Measurements from ENCODE around the gene CTNNA3. TPM values are rescaled to one million over a fixed set of nuclear protein-coding genes. Genes with fewer than 3 reads are reported as not detected.
"Not testable (repeated sequence)": the region's sequence is repeated elsewhere in the genome, so short reads cannot be mapped to it uniquely, and the experiment has no call there.

CTNNA3 gene
- 1 to 10 TPM in 1 of 2 donors, not detected in 1; 1.6 TPM for total RNA-seq
- total RNA-seq = 0.12 to 0.38 reads per million in 2 donors

DNA sequence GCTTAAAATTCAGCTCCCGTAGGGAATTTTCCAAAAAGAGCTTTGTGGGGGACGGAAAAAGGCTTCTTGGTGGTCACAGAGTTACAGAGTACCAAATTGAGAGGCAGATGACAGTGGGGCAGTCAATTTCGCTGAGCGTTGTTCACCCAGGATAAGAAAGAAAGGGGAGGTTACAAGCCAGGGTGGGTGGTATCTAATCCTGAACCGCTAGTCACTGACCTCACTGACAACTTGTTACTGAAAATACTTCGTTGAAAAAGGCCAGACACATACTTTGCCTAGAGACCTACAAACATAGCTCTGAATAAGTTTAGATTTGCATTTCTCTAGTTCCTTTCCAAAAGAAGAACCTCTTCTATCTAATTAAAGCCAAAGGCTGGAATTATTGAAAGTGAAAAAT, at the start of gene CTNNA3:
TSS of gene CTNNA3 (minus strand) at position 167 of the 400 bp plus-strand sequence.
- Mint-ChIP-seq H3K4me3 (no peak within 1 kb of the TSS), H3K27me3 (peaks cover 36% of the 10 kb centered on the region), H3K27ac (no peak within 1 kb of the TSS), H3K36me3 (ENCODE audit: low read depth) (peaks cover 9% of the 10 kb centered on the region), H3K4me1 (peaks cover 17% of the 10 kb centered on the region)
- DNase-seq (no peak), ATAC-seq (no peak)
- H3K9me3 ChIP-seq (ENCODE audit: control insufficient read depth, low read length, poor library complexity, severe bottlenecking) = no peaks in the 10 kb centered on the region

DNA sequence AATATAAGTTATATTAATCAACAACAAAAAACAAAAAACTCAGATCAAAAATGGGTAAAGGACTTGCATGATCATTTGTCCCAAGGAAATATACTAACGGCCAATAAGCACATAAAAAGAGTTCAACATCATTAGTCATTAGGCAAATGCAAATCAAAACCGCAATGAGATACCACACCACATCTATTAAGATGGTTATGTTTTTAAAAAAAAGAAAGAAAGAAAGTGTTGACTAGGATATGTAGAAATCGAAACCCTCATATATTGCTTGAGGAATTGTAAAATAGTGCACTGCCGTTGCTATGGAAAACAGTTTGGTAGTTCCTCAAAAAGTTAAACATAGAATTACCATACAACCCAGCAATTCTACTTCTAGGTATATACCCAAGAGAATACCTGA, 39.4 kb upstream of the CTNNA3 start:
- DNase-seq = no peak
- Mint-ChIP-seq H3K27ac (no peak overlapping the region), H3K4me1 (peaks cover 4% of the 10 kb centered on the region), H3K4me3 (no peak overlapping the region), H3K27me3 (peaks cover 8% of the 10 kb centered on the region), H3K36me3 (ENCODE audit: low read depth) (peaks cover under 1% of the 10 kb centered on the region)
- no peaks in the 10 kb centered on the region for H3K9me3 ChIP-seq (ENCODE audit: control insufficient read depth, low read length, poor library complexity, severe bottlenecking)
- ATAC-seq = peak; percentile 35

DNA sequence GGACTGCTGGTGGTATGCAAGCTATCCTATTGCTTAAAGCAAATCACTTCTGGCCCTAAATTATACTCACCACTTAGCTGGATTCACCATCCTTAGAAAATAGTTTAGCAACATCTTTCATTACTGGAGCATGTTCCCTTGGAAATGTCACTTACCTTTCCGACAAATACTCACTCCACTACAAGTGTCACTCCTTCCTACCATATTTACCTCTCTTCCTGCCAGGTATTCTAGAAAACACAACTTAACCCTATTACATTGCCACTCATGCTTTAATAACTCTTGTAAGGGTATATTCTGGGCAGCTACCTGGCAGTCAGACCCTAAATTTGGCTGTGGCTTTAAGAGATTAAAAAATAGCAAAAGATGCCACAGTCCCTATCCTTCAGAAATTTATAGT, 37.5 kb upstream of the CTNNA3 start:
- H3K4me3 Mint-ChIP-seq = no peak overlapping the region
- peaks cover 12% of the 10 kb centered on the region for H3K27me3 Mint-ChIP-seq
- H3K36me3 Mint-ChIP-seq (ENCODE audit: low read depth) = peaks cover 3% of the 10 kb centered on the region
- ATAC-seq = no peak
- peaks cover 4% of the 10 kb centered on the region for H3K4me1 Mint-ChIP-seq
- DNase-seq = no peak
- no peaks in the 10 kb centered on the region for H3K9me3 ChIP-seq (ENCODE audit: control insufficient read depth, low read length, poor library complexity, severe bottlenecking)
- H3K27ac Mint-ChIP-seq = no peak overlapping the region

DNA sequence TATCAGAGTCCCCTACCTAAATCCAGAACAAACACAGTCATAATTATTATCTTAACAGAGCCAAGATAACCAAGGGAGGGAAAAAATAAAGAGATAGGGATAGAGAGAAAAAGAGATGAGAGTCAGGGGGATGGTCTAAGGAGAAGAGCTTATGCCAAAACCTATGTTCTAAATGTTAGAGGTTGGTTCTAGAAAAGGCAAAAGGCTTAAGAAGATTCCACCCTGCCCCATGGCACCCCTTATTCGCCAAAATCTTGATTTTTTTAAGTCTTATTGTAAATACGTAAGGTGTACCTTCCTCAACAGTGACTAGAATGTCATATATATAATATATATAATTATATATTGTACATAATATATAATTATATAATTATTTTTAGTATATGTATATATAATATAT, 29.6 kb upstream of the CTNNA3 start:
- DNase-seq (no peak), ATAC-seq (no peak)
- Mint-ChIP-seq H3K27me3 (peaks cover 6% of the 10 kb centered on the region), H3K4me3 (no peak overlapping the region), H3K27ac (no peak overlapping the region), H3K36me3 (ENCODE audit: low read depth) (peaks cover 3% of the 10 kb centered on the region), H3K4me1 (no peaks in the 10 kb centered on the region)
- H3K9me3 ChIP-seq (ENCODE audit: control insufficient read depth, low read length, poor library complexity, severe bottlenecking) = no peaks in the 10 kb centered on the region

DNA sequence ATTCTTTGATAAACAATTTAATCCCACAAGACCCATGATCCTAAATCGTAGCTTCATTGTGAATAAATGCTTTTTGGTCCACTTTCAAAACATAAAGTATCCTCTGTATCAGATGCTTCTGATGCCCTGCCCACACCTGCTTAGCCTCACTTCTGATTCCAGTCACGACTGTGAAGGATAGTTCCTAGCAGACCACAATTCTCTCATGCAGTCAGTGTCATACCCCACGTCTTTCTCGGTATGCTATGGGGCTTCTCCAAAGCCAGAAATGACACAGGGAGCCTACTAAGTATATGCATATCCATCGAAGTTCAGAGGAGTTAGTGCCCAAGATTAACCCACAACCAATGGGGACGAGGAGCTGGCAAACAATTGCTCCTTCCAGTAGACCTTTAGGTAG, 27.6 kb upstream of the CTNNA3 start:
- no peaks in the 10 kb centered on the region for H3K36me3 Mint-ChIP-seq (ENCODE audit: low read depth)
- H3K9me3 ChIP-seq (ENCODE audit: control insufficient read depth, low read length, poor library complexity, severe bottlenecking) = no peaks in the 10 kb centered on the region
- no peaks in the 10 kb centered on the region for H3K27me3 Mint-ChIP-seq
- ATAC-seq = no peak
- no peaks in the 10 kb centered on the region for H3K4me1 Mint-ChIP-seq
- no peak overlapping the region for H3K27ac Mint-ChIP-seq
- no peak overlapping the region for H3K4me3 Mint-ChIP-seq
- DNase-seq = no peak

DNA sequence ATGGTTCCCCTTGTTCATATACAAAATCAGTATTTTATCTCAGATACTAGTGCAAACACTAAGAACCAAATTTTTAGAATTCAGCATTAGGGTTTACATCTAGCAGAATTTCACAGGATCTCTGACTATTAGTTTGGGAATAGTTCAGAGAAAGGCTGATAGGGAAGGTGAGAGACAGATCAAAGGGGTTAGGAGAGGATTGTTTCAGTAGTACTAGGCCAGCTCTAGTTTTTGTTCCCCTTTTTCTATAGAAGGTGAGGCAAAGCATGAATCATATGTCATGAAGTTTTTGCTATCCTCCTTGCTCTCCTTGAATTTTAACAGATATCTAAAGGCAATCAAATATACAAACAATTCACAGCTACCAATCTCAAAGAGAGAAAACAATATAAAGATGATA, 26.1 kb upstream of the CTNNA3 start:
- Mint-ChIP-seq H3K27me3 (no peaks in the 10 kb centered on the region), H3K36me3 (ENCODE audit: low read depth) (no peaks in the 10 kb centered on the region), H3K4me1 (no peaks in the 10 kb centered on the region), H3K27ac (no peak overlapping the region), H3K4me3 (no peak overlapping the region)
- ATAC-seq (no peak), DNase-seq (no peak)
- H3K9me3 ChIP-seq (ENCODE audit: control insufficient read depth, low read length, poor library complexity, severe bottlenecking) = no peaks in the 10 kb centered on the region

DNA sequence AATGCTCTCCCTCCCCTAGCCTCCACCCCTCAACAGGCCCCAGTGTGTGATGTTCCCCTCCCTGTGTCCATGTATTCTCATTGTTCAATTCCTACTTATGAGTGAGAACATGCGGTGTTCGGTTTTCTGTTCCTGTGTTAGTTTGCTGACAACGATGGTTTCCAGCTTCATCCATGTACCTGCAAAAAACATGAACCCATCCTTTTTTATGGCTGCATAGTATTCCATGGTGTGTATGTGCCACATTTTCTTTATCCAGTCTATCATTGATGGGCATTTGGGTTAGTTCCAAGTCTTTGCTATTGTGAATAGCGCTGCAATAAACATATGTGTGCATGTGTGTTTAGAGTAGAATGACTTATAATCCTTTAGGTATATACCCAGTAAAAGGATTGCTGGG, 20.5 kb upstream of the CTNNA3 start:
- H3K36me3 Mint-ChIP-seq (ENCODE audit: low read depth); H3K4me3 Mint-ChIP-seq; H3K9me3 ChIP-seq (ENCODE audit: control insufficient read depth, low read length, poor library complexity, severe bottlenecking); H3K27me3 Mint-ChIP-seq; H3K27ac Mint-ChIP-seq; DNase-seq; H3K4me1 Mint-ChIP-seq; ATAC-seq: not testable (repeated sequence)

DNA sequence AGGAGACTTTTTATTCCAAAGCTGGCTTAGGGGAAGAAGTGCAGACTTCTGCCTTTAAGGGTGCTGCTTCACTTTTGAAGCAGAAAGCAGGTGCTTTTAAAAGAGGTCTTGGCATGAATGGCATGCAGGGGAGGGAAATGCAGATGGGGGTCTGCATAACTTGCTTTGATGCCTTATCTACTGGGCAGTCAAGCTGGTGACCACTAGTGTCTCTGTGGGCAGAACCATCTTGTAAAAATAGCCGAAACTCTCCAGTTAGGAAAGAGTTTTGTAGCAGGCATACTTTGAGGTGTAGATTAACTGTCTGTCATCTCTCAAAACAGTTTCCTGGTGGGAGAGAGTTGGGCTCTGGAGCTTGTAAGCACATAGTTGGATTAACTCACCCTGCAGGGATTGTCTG, 9.9 kb upstream of the CTNNA3 start:
- no peaks in the 10 kb centered on the region for H3K27me3 Mint-ChIP-seq
- no peak overlapping the region for H3K4me3 Mint-ChIP-seq
- no peaks in the 10 kb centered on the region for H3K4me1 Mint-ChIP-seq
- no peak for ATAC-seq
- no peaks in the 10 kb centered on the region for H3K9me3 ChIP-seq (ENCODE audit: control insufficient read depth, low read length, poor library complexity, severe bottlenecking)
- no peak for DNase-seq
- no peak overlapping the region for H3K27ac Mint-ChIP-seq
- H3K36me3 Mint-ChIP-seq (ENCODE audit: low read depth) = no peaks in the 10 kb centered on the region

DNA sequence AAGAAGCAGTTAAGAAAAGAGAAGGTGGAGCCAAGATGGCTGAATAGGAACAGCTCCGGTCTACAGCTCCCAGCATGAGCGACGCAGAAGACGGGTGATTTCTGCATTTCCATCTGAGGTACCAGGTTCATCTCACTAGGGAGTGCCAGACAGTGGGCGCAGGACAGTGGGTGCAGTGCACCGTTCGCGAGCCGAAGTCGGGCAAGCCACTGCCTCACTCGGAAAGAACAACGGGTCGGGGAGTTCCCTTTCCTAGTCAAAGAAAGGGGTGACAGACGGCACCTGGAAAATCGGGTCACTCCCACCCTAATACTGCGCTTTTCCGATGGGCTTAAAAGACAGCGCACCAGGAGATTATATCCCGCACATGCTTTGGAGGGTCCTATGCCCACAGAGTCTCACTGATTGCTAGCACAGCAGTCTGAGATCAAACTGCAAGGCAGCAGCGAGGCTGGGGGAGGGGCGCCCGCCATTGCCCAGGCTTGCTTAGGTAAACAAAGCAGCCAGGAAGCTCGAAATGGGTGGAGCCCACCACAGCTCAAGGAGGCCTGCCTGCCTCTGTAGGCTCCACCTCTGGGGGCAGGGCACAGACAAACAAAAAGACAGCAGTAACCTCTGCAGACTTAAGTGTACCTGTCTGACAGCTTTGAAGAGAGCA, 3.7 kb upstream of the CTNNA3 start:
- Mint-ChIP-seq H3K27me3 (peaks cover 22% of the 10 kb centered on the region), H3K4me3 (peak overlapping the region; percentile 5), H3K4me1 (peaks cover 17% of the 10 kb centered on the region)
- not testable (repeated sequence) for H3K9me3 ChIP-seq (ENCODE audit: control insufficient read depth, low read length, poor library complexity, severe bottlenecking); ATAC-seq; DNase-seq; H3K27ac Mint-ChIP-seq; H3K36me3 Mint-ChIP-seq (ENCODE audit: low read depth)

DNA sequence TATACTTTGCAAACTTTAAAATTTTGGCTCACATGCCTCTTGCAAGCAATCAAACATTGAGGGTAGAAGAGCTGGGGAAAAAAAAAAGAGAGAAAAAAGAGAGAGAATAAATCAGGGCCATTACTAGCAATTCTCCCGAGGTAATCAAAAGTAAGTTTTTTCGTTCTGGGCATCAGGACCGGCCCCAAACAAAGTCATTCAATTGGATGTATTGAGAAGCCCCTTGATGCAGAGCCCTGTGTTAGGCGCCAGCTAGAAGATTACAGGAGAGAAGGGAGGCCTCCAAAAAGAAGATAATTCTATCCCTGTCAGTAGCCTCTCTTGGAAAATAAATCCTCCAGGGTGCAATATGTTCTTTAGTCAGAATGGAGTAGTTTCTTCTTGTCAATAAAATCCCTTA, 2.2 kb upstream of the CTNNA3 start:
- Mint-ChIP-seq H3K27me3 (peaks cover 32% of the 10 kb centered on the region), H3K4me3 (no peak overlapping the region), H3K27ac (peak overlapping the region; percentile 0), H3K4me1 (peaks cover 17% of the 10 kb centered on the region), H3K36me3 (ENCODE audit: low read depth) (peaks cover 9% of the 10 kb centered on the region)
- DNase-seq (no peak), ATAC-seq (no peak)
- no peaks in the 10 kb centered on the region for H3K9me3 ChIP-seq (ENCODE audit: control insufficient read depth, low read length, poor library complexity, severe bottlenecking)

DNA sequence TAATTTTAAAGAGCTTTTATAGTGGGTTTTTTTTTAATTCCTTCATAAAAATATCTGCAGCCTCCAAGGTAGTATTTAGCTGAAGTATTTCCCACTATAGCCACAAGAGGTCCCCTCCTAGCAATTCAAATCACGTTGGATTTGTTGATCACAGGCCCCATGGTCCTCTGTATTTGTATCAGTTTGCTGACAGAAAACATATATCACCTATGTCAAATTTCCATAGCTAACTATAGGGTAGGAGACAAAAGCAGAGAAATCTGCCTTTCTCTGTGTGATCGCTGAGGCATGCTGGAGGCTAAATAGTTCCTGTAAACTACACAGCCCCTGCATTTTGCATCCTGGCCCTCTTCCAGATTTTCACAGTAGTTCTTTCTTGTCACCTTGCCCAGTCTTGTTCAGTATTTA, 1.7 kb upstream of the CTNNA3 start:
- H3K4me1 Mint-ChIP-seq = peaks cover 17% of the 10 kb centered on the region
- no peak for DNase-seq
- peaks cover 36% of the 10 kb centered on the region for H3K27me3 Mint-ChIP-seq
- no peak overlapping the region for H3K4me3 Mint-ChIP-seq
- H3K9me3 ChIP-seq (ENCODE audit: control insufficient read depth, low read length, poor library complexity, severe bottlenecking) = no peaks in the 10 kb centered on the region
- peak overlapping the region; percentile 0 for H3K27ac Mint-ChIP-seq
- peaks cover 9% of the 10 kb centered on the region for H3K36me3 Mint-ChIP-seq (ENCODE audit: low read depth)
- ATAC-seq = peak; percentile 89

DNA sequence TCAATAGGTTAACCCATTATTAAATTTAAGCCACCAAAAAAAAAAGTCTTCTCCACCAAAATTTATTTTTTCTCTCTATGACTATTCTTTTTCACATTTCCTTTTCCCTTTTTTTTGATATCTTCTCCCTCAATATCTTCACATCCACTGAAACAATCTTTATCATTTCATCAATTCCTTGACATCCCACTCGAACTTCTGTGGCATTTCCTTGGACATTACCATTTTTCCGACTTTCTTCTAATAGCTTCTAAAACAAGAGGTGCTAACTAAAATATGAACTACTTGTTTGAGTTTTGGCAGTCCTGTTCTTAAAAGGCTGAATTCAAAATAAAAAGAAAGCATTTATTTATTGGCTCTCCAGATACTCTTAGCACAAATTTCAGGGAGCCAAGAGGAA, 684 bp upstream of the CTNNA3 start:
- H3K4me1 Mint-ChIP-seq = peaks cover 17% of the 10 kb centered on the region
- H3K9me3 ChIP-seq (ENCODE audit: control insufficient read depth, low read length, poor library complexity, severe bottlenecking) = no peaks in the 10 kb centered on the region
- H3K27ac Mint-ChIP-seq = no peak overlapping the region
- ATAC-seq (no peak), DNase-seq (no peak)
- H3K27me3 Mint-ChIP-seq = peaks cover 36% of the 10 kb centered on the region
- no peak overlapping the region for H3K4me3 Mint-ChIP-seq
- peaks cover 9% of the 10 kb centered on the region for H3K36me3 Mint-ChIP-seq (ENCODE audit: low read depth)

DNA sequence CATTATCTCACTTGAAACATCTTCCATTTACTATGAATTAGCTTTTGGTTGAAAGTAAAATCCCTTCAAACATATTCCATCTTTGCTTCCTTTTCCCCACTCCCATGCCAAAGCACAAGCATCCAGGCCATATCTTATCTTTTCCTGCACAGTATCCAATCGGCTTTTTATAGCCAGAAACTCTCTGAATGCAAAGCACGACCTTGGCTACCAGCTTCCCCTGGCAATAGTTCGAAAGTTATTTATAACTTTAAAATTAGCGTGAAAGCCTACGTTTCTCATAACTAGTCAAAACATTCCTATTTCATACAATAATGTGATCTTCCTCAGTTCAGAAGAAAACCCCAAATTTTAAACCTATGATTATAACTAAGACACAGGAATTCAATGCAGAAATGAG, 440 bp downstream of the CTNNA3 start:
- no peaks in the 10 kb centered on the region for H3K9me3 ChIP-seq (ENCODE audit: control insufficient read depth, low read length, poor library complexity, severe bottlenecking)
- ATAC-seq (no peak), DNase-seq (no peak)
- H3K4me3 Mint-ChIP-seq = no peak overlapping the region
- no peak overlapping the region for H3K27ac Mint-ChIP-seq
- peaks cover 36% of the 10 kb centered on the region for H3K27me3 Mint-ChIP-seq
- H3K4me1 Mint-ChIP-seq = peaks cover 17% of the 10 kb centered on the region
- H3K36me3 Mint-ChIP-seq (ENCODE audit: low read depth) = peaks cover 9% of the 10 kb centered on the region

DNA sequence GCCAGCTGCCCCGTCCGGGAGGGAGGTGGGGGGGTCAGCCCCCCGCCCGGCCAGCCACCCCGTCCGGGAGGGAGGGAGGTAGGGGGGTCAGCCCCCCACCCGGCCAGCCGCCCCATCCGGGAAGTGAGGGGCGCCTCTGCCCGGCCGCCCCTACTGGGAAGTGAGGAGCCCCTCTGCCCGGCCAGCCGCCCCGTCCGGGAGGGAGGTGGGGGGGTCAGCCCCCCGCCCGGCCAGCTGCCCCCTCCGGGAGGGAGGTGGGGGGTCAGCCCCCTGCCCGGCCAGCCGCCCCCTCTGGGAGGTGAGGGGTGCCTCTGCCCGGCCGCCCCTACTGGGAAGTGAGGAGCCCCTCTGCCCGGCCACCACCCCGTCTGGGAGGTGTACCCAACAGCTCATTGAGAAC, 4.1 kb downstream of the CTNNA3 start:
- ATAC-seq; H3K36me3 Mint-ChIP-seq (ENCODE audit: low read depth): not testable (repeated sequence)

More for the DNA sequence above, 4.1 kb downstream of the CTNNA3 start:
- peaks cover 35% of the 10 kb centered on the region for H3K27me3 Mint-ChIP-seq
- not testable (repeated sequence) for H3K4me1 Mint-ChIP-seq; H3K4me3 Mint-ChIP-seq; DNase-seq; H3K27ac Mint-ChIP-seq; H3K9me3 ChIP-seq (ENCODE audit: control insufficient read depth, low read length, poor library complexity, severe bottlenecking)

Data from T-helper 17 cell (primary cell).